HepG2 (cell line): ENCODE results near the gene LMAN2. TPM values are rescaled to one million over a fixed set of nuclear protein-coding genes. Genes with fewer than 3 reads are reported as not detected.

Experiments
- ATF4 ChIP-seq, 2 experiments: fragments of 450-650 bp in 1 of 2; sonication (generic) in 1 of 2; formaldehyde crosslinking; IDR thresholded peaks; 2 replicates each; pipeline versions ENCODE4 v1.5.0 to v1.8.0; 2020 to 2022; ENCODE audit warnings: mild to moderate bottlenecking in 1 of 2, missing genetic modification reagents in 1 of 2
- CBFB ChIP-seq: sonication (generic); formaldehyde crosslinking; IDR thresholded peaks from 2 replicates; pipeline ENCODE4 v1.4.0; 2020; ENCODE audit warnings: missing genetic modification reagents
- CBX1 ChIP-seq: IDR thresholded peaks from one replicate; pipeline ENCODE4 v1.6.1; 2016; ENCODE audit warnings: antibody characterized with exemption, low read depth
- CEBPG ChIP-seq: IDR thresholded peaks from 2 replicates; pipeline ENCODE4 v1.6.1; 2016
- CREM ChIP-seq, 2 experiments: sonication (generic) in 1 of 2; formaldehyde crosslinking in 1 of 2; IDR thresholded peaks; 2 replicates each; pipeline versions ENCODE4 v1.4.0 to v1.6.1; 2016 to 2020; ENCODE audit warnings: antibody characterized with exemption in 1 of 2, mild to moderate bottlenecking in 1 of 2, missing genetic modification reagents in 1 of 2
- DNMT3B ChIP-seq: conservative IDR thresholded peaks from 2 replicates; pipeline ENCODE4 v1.6.1; 2016; ENCODE audit warnings: missing biosample characterization, control low read depth
- ETS1 ChIP-seq: sonication (generic); formaldehyde crosslinking; IDR thresholded peaks from 2 replicates; pipeline ENCODE4 v1.4.0; 2020; ENCODE audit warnings: missing genetic modification reagents
- FOXP1 ChIP-seq, 2 experiments: fragments of 450-650 bp in 1 of 2; IDR thresholded peaks; 2 replicates each; pipeline ENCODE4 v1.6.1; 2017 to 2018; ENCODE audit warnings: antibody characterized with exemption in 1 of 2
- HMGA1 ChIP-seq: sonication (generic); formaldehyde crosslinking; conservative IDR thresholded peaks from 2 replicates; pipeline ENCODE4 v1.4.0; 2020; ENCODE audit warnings: missing genetic modification reagents
- JARID2 ChIP-seq: sonication (generic); formaldehyde crosslinking; IDR thresholded peaks from 2 replicates; pipeline ENCODE4 v1.8.1; 2023; ENCODE audit warnings: missing genetic modification reagents, inconsistent platforms; ENCODE audit not compliant: insufficient replicate concordance
- KMT2A ChIP-seq: sonication (generic); formaldehyde crosslinking; IDR thresholded peaks from 2 replicates; pipeline ENCODE4 v1.4.0; 2020; ENCODE audit warnings: missing genetic modification reagents
- MTA1 ChIP-seq: sonication (generic); formaldehyde crosslinking; IDR thresholded peaks from 2 replicates; pipeline ENCODE4 v1.4.0; 2020; ENCODE audit warnings: missing genetic modification reagents, mild to moderate bottlenecking, borderline replicate concordance
- MXI1 ChIP-seq: IDR thresholded peaks from 3 replicates; pipeline ENCODE4 v1.6.1; 2012; ENCODE audit warnings: low read depth, low read length, inconsistent platforms, borderline replicate concordance
- NR2F1 ChIP-seq, 2 experiments: fragments of 450-650 bp in 1 of 2; formaldehyde crosslinking in 1 of 2; IDR thresholded peaks; 2 replicates each; pipeline versions ENCODE4 v1.5.0 to v1.6.1; 2016 to 2020; ENCODE audit warnings: mild to moderate bottlenecking in 1 of 2, missing compliant biosample characterization in 1 of 2, missing genetic modification reagents in 1 of 2, moderate library complexity in 1 of 2
- RFXAP ChIP-seq: sonication (generic); formaldehyde crosslinking; IDR thresholded peaks from 2 replicates; pipeline ENCODE4 v1.4.0; 2020; ENCODE audit warnings: missing genetic modification reagents, borderline replicate concordance
- SUZ12 ChIP-seq: fragments of 150-350 bp; IDR thresholded peaks from 2 replicates; pipeline ENCODE4 v1.6.1; 2014; ENCODE audit warnings: low read depth, low read length
- TGIF2 ChIP-seq: IDR thresholded peaks from 2 replicates; pipeline ENCODE4 v1.6.1; 2016; ENCODE audit warnings: control low read depth, missing compliant biosample characterization
- ZGPAT ChIP-seq: IDR thresholded peaks from 2 replicates; pipeline ENCODE4 v1.6.1; 2016; ENCODE audit warnings: mild to moderate bottlenecking
- ZNF160 ChIP-seq: sonication (generic); formaldehyde crosslinking; IDR thresholded peaks from 2 replicates; pipeline ENCODE4 v1.8.0; 2022; ENCODE audit warnings: mild to moderate bottlenecking, inconsistent platforms, missing genetic modification reagents
- ZNF326 ChIP-seq: sonication (generic); formaldehyde crosslinking; IDR thresholded peaks from 2 replicates; pipeline ENCODE4 v1.4.0; 2020; ENCODE audit warnings: missing genetic modification reagents, borderline replicate concordance
- ZNF383 ChIP-seq: sonication (generic); formaldehyde crosslinking; IDR thresholded peaks from 2 replicates; pipeline ENCODE4 v1.4.0; 2020; ENCODE audit warnings: missing genetic modification reagents, mild to moderate bottlenecking, borderline replicate concordance
- ZNF484 ChIP-seq: sonication (generic); formaldehyde crosslinking; IDR thresholded peaks from 2 replicates; pipeline ENCODE4 v1.5.1; 2020; ENCODE audit warnings: mild to moderate bottlenecking, low read depth, missing genetic modification reagents, borderline replicate concordance
- ZNF614 ChIP-seq: IDR thresholded peaks from 2 replicates; pipeline ENCODE4 v1.6.1; 2018; ENCODE audit warnings: missing biosample characterization, missing genetic modification reagents, inconsistent platforms, borderline replicate concordance
- polyA plus RNA-seq, 8 experiments: library from polyadenylated mRNA; depleted of rRNA in 3 of 8; stranded (reverse) in 7 of 8; unstranded in 1 of 8; fragments of >200 nt; fragmentation: Illumina TruSeq in 4 of 8; extraction: Trizol in 4 of 8; gene quantifications; 2 replicates each; pipeline versions ENCODE4 v1.2.1 to v1.2.3, GENCODE V29; 2011 to 2016; ENCODE audit warnings: low read depth in 4 of 8, missing spikeins in 1 of 8, mixed read lengths in 1 of 8; ENCODE audit not compliant: insufficient read depth in 1 of 8
- total RNA-seq, 5 experiments: library from RNA; depleted of rRNA; stranded (reverse); fragments of >200 nt; fragmentation: Illumina TruSeq; extraction: Trizol; gene quantifications; 2 replicates each; pipeline ENCODE4 v1.2.3, GENCODE V29; 2016; ENCODE audit warnings: low read depth in 1 of 5
- TF ChIP-seq, protein P1 (sequence below): sonication (generic); formaldehyde crosslinking; IDR thresholded peaks from 2 replicates; pipeline ENCODE4 v1.4.0; 2020; ENCODE audit warnings: mild to moderate bottlenecking, low read depth, missing genetic modification reagents
- TF ChIP-seq, protein P2 (sequence below): sonication (generic); formaldehyde crosslinking; IDR thresholded peaks from 2 replicates; pipeline ENCODE4 v1.9.0; 2021; ENCODE audit warnings: missing genetic modification reagents, mild to moderate bottlenecking, borderline replicate concordance

Gene LMAN2
- total and polyA plus RNA-seq, 2 of the 13 experiments (the other 11 are each of a cell fraction or from before 2014, with no cell fraction given): 191 to 197 TPM

DNA sequence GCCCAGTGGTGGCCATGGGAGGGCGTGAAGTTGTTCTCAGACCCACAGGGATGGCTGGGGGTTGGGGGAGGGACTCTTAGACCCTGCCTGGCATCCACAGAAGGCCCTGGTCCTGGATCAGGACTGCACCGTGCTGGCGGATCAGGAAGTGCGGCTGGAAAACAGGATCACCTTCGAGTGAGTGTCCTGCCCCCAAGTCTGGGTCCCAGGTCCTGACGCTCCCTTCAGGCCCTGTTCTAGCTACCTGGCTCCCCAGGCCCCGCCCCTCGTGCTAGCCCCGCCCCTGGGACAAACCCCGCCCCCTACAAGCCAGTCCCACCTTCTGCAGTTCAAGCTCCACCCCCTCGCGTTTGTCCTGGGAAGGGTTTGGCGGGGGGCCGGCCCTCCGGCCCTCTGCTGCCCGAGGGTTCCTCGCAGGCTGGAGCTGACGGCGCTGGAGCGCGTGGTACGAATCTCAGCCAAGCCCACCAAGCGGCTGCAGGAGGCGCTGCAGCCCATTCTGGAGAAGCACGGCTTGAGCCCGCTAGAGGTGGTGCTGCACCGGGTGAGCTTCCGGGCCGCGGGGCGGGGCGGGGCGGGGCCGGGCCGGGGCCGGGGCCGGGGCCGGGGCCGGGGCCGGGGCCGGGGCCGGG is 19.1 kb upstream of the LMAN2 start (continued):
- TF ChIP-seq ETS1 (CRISPR knock-in tag): 0 out of 2 replicates have a peak, but pooled peaks have one; percentile 24
- no peak for TF ChIP-seq JARID2 (CRISPR knock-in tag)
- TF ChIP-seq RFXAP (CRISPR knock-in tag): 0 out of 2 replicates have a peak, but pooled peaks have one; percentile 54
- TF ChIP-seq HMGA1 (CRISPR knock-in tag): no peak
- no peak for TF ChIP-seq CBX1
- no peak for TF ChIP-seq DNMT3B (CRISPR knock-in tag)
- TF ChIP-seq CREM (IDR thresholded peaks at IDR 0.05): no peak
- TF ChIP-seq CREM (CRISPR knock-in tag; IDR thresholded peaks at IDR 0.05): no peak
- no peak for TF ChIP-seq SUZ12
- TF ChIP-seq MXI1: peak; percentile 85; the same call in 2 of the 3 replicates
- no peak for TF ChIP-seq ZNF326
- TF ChIP-seq, protein P1, sequence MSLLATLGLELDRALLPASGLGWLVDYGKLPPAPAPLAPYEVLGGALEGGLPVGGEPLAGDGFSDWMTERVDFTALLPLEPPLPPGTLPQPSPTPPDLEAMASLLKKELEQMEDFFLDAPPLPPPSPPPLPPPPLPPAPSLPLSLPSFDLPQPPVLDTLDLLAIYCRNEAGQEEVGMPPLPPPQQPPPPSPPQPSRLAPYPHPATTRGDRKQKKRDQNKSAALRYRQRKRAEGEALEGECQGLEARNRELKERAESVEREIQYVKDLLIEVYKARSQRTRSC: no peak
- TF ChIP-seq KMT2A: peak; percentile 47; the same call in 1 of the 2 replicates
- TF ChIP-seq TGIF2 (CRISPR knock-in tag): no peak
- TF ChIP-seq ZGPAT: peak; percentile 35; the same call in 1 of the 2 replicates
- TF ChIP-seq ZNF160 (CRISPR knock-in tag): no peak
- no peak; the same call in 1 of the 2 replicates for TF ChIP-seq MTA1
- TF ChIP-seq ZNF383 (CRISPR knock-in tag): no peak
- TF ChIP-seq ATF4 (CRISPR knock-in tag; IDR thresholded peaks at IDR 0.05): no peak
- TF ChIP-seq NR2F1 (CRISPR knock-in tag; IDR thresholded peaks at IDR 0.05): no peak
- TF ChIP-seq ZNF484 (CRISPR knock-in tag): no peak
- TF ChIP-seq CEBPG: no peak
- peak; percentile 59; the same call in 1 of the 2 replicates for TF ChIP-seq ZNF614 (CRISPR knock-in tag)
- TF ChIP-seq CBFB (CRISPR knock-in tag): no peak
- TF ChIP-seq, protein P2, sequence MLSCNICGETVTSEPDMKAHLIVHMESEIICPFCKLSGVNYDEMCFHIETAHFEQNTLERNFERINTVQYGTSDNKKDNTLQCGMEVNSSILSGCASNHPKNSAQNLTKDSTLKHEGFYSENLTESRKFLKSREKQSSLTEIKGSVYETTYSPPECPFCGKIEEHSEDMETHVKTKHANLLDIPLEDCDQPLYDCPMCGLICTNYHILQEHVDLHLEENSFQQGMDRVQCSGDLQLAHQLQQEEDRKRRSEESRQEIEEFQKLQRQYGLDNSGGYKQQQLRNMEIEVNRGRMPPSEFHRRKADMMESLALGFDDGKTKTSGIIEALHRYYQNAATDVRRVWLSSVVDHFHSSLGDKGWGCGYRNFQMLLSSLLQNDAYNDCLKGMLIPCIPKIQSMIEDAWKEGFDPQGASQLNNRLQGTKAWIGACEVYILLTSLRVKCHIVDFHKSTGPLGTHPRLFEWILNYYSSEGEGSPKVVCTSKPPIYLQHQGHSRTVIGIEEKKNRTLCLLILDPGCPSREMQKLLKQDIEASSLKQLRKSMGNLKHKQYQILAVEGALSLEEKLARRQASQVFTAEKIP: no peak
- TF ChIP-seq FOXP1 (IDR thresholded peaks at IDR 0.05): no peak
- TF ChIP-seq FOXP1 (CRISPR knock-in tag; IDR thresholded peaks at IDR 0.05): no peak
